Brain pericyte (primary cell): Measurements from ENCODE around the gene AMMECR1L.
"Not testable (repeated sequence)": the region's sequence is repeated elsewhere in the genome, so short reads cannot be mapped to it uniquely, and the experiment has no call there.

Experiments used
- DNase-seq: peaks from one replicate; pipeline ENCODE4 v3.0.0-alpha.2; 2012; ENCODE audit warnings: low read depth, low spot score

The AMMECR1L gene

DNA sequence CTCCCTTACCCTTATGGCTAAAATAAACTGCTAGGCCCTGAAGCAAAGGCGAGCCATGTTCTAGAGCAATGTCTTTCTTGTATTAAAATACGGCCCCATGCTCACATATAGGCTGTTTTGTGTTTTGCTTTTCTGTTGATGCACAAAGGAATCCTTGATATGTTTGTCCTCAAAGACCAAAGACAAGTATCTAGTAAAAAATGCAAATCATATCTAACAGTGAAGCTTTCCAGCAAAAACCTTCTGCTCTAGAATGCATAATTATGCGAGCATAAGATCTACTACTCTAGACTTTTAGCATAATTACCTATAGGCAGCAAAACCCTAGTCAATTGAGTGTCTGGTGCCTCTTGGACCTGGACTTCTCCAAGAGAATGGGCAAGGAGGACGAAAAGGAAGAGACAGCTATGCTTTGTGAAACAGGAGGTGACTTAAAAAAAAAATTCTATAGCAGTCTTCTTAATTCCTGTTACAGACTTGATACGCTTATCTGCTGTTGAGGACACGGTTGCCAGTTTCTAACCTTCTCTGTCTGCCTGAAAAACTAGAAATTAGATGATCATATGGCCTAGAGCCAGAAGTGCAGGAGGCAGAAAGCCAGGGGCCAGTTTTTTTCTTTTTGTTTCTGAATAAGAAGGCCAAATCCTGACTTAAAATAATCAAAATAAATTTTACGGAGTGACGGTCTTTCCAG, 1.5 kb upstream of the AMMECR1L start:
- no peak for DNase-seq

DNA sequence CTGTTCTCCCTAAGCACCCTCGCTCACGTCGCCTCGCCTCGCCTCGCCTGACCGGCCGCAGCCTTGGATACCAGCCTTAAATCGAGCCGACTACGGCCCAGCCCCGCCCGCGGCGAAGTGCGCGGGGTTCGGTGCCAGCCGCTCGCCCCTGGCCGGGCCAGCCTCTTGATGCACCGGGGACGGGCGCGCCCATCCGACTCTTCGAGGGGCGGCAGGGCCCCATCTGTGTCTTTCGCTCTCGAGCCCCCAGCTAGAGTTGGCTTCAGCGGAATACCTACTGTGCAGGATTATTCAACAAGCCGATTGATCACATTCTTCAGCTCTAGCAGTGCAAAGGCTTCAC, 808 bp upstream of the AMMECR1L start:
- DNase-seq = not testable (repeated sequence)

DNA sequence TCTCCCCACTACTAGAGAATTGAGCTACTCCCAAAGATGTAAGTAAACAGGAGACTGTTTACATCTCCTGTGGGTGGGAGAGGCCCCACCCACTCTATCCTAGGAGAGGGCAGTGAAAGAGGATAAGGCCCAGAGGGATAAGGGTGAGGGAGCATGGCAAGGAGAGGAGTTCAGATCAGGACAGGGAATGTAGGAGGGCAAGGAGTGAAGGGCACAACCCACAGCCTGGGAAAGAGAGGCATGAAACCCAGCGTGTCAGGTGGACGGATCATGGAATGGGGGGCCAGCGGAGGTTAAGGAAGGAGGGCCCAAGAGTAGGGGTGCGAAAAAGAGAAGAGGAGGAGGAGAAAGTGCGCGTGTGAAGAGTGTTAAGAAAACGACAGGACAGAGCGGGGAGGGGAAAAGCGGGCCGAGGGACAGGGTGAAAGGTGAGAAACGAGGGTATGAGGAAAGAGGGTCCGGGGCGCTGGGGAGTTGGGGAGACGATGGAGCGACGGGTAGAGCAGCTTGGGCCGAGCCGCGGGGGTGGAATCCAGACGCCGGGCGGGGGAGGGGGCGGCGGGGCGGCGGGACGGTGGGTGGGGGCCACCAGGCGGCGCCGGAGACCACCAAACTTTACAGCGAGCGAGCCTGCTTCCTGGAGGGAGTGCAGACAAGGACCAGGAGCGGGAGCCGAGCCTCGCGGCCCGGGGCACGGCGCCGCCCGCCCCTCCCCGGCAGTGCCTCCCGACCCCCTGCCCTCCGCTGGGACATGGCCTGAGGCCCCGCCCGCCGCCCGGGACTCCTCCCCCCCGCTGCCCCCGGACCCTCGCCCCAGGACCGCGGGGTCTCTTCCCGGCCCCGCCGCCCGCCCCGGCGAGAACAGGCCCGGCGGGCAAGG, 655 bp downstream of the AMMECR1L start:
- DNase-seq = not testable (repeated sequence)

DNA sequence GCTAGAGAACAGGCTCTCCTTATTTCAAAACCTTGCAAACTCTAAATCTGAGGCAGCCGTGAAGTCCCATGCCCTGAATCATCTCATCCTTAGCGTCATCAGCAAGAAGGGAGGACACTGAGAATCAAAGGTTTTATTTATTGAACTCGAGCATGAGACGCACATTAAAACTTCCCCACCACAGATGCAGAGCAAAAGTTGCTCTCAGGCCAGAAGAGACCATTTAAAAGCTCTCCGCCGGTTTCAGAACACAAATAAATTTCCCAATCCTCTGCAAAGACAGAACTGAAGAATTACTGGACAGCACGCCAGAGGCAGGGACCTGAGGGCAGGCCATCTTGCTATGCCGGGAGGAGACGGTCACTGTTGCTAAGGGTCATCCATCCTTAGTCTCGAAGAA, 1.3 kb downstream of the AMMECR1L start:
- DNase-seq = no peak

DNA sequence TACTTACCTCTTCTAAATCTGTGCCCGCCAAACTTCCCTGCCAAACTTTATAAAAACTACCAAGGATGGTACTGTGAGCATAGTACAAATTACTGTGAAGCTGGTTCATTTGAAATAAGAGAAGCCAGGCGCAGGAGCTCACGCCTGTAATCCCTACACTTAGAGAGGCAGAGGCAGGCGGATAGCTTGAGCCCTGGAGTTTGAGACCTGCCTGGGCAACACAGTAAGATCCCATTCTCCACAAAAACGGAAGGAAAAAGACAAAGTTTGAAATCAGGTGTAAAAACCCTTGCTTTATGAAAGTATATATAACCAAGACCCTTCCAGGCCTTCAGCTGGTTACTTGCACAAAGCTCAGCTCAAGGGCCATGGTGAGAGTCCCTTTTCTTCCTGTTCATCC, 5.9 kb downstream of the AMMECR1L start:
- no peak for DNase-seq

DNA sequence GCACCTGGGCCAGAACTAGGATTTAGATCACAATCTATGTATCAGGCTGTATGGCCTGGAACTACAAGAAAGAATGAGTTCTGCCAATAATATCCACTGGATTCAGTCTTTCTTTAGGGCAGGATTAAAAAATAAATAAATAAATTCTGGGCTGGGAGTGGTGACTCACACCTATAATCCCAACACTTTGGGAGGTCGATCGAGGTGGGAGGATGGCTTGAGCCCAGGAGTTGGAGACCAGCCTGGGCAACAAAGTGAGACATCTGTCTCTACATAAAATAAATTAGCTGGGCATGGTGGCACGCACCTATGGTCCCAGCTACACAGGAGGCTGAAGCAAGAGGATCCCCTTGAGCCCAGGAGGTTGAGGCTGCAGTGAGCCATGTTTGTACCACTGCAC, 8.1 kb downstream of the AMMECR1L start:
- DNase-seq = no peak

DNA sequence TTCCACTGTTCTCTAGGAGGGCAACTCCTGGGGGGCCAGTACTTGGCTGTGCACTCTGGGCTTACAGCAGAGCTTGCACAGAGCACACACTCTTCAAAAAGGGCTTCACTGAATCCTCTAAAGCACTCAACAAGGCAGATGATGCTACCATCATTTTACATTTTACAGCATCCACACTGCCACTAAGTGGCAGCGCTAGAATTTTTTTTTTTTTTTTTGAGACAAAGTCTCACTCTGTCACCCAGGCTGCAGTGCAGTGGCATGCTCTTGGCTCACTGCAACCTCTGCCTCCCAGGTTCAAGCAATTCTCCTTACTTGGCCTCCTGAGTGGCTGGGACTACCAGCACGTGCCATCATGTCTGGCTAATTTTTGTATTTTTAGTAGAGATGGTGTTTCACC, 8.6 kb downstream of the AMMECR1L start:
- DNase-seq = no peak

DNA sequence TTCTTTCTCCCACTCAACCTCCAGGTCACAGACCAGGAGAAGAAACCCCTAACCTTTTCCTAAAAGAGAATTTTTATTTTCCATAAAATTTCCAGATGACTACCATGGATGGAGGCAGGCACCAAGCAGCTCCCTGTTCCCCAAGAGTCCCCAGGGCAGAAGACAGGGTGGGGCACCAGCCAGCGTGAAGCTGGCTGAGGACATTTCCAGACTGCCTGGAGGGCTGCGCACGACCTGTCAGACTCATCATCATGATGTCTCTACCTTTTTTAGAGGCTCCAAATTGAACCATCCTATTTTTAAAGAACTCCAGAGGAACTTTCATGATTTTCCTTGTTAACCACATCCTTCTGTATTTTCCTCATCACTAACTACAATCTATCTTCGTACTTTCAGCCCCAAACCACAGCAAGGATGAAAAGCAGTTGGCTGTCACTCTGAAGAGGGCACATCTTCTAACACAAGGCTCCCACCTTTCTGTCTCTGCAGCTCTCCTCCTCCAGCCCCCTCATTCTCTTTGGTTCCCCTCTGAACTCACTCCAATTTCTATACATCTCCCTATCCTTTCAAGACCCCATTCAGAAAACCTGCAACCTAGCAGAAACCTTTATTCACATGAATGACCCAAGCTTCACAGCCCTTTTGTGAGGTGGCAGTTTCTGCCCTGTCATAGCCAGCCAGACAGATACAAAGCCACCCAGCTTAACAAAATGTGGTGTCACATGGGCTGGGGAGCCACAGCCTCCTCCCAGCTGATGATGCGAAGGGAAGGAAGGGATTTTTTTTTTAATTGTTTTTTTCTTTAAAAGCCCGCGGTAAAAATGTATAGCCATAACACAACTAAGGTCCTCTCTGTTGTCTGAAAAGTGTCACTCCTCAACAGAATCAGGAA, 11.1 kb downstream of the AMMECR1L start:
- DNase-seq = no peak

DNA sequence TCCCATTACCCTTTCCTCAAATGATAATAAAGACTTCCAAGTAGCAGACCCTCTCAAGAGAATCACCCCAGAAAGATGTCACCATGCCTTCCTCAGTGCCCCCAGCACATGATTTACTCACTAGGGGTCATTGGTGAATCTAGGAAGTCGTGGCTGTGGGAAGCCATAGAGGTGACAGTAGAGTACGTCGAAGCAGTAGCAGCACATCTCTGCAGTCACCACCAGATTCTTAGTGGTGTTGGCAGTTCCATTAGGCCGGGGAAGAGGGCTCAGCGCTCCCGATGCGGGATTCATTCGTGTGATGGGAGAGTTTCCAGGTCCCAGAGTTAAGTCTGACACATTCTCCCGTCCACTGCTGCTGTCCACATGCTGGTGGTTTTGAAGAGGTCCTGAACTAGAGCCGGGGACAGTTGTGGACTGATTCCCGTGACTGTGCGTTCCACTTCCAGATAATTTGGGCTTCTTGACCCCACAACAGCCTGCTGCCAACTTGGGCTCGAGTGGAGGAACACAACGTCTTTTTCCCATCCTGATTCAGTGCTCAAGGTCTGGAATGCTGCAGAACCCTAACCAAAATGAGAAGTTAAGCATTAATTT, 12.0 kb downstream of the AMMECR1L start:
- no peak for DNase-seq

DNA sequence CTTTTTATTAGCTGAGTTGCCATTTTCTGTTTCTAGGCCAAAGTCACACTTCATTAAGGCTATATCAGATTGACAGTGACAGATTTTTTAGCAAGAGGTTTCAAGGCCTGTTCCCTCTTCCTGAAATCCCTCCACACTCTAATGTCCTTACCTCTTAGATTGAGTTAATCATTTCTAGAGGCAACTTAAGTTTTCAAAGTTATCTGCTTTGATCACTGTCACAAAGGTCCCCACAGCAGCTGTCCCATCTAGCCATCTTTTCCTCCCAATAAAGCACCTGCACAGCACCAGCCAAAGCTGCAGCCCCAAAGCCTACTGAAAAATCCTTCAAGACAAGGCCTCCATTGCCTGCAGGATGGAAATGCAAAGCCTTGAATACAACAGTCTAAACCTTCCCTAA, 13.4 kb downstream of the AMMECR1L start:
- no peak for DNase-seq

DNA sequence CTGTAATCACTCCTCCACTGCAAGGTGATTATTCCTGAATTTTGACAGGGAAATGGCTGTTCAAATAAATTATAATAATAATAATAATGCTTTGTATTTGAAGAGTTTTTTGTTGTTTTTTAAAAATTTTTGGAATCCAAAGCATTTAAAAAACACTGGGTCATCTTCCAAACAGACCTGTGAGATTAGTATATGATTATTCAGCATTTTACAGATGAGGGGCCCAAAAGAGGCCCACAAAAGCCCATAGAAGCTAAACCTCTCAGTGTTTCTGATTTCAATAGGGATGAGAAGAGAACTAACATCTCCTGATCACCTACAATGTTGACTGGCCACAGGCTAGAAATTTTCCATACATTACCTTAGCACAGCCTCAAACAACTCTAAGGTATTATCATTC, 19.8 kb downstream of the AMMECR1L start:
- no peak for DNase-seq

DNA sequence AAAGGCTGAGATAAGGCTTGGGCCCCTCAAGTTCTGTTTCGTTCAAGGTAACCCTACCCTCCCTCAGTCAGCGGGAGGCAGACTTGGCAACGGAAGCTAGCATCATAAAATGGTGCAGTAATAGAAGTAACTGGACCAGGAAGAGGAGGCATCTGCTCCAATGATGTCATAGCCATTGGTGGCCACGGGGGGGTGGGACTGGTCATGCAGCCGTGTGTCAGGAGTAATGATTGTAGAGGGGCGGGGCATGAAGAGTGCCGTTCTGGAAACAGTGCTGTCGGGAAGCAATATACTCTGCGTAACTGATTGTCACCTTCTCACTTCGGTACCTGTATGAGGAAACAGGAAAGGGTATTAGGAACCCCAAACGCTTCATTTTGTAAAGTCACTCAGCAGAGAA, 20.9 kb downstream of the AMMECR1L start:
- no peak for DNase-seq

DNA sequence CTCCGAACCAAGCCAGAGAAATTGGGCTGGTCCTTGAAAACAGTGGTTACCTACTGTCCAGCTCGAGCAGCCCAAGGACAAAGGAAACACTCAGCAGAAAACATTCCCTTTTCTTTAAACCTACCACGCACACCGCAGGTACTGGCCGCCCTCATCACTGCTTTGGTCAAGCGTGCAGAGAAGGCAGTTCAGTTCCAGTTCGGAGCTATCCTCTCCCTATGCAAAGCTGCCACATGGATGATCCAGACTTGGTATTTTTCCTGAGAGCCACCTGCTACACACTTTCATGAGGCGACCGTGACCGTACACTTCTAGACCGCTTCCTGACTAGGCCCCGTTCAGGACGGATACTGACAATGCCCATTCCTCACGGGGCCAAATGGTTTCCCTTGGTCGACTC, 23.5 kb downstream of the AMMECR1L start:
- no peak for DNase-seq

DNA sequence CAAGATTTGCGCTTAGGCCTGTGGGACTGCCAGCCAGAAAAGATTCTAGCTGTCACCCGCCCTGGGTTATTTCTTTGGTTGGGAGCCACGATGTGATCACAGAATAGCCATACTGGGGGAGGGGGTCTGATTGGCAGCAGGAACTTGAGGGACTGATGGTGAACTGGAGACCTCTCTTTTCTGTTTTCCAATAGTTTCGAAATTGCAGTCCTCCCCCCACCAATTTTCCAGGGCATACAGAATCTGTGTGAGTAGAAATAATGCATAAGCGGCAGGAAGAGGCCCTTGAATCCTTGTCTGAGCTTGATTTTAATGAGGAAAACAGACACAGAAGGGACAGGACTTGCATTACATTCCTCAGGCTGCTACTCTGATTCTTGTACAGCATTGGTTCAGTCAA, 25.6 kb downstream of the AMMECR1L start:
- DNase-seq = no peak

DNA sequence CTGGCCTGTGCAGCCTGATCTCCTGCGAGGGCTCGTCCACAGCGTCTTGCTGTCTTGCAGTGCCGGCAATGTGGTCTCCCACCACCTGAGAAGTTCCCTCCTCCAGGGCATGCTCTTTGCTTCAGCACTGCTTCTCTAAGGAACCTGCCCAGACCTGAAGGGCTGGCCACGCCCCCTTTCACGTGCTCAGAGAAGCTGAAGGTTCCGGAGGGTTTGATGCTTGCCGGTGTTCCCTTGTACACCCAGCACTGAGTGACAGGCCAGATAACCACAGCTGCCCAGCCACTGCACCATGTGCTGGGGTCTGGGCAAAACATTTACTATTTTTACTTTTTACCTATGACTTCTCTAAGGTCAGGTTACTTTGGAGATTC, 26.1 kb downstream of the AMMECR1L start:
- DNase-seq = no peak

DNA sequence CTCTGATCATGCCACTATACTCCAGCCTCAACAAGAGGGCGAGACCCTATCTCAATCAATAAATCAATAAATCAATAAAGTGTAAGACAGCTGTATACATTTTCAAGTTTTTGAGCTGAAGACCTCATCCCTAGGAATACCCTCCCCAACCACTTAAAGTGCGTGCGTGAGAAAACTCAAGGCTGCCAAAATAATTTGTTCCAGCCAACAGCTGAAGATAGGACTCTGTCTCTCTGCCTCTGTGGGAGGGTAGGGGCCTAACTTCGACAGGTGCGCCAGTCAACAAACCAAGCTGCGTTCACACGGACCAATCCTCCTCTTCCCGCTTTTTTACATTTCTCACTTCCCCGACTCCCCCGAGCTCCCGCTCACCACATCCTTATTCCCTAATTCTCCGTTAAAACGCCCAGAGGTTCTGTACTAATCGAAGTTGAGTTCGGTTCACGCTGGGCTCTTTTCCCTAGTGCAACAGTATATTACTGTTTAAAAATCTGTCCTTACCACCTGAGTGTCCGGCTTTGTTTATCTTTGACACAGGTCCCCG, 28.4 kb downstream of the AMMECR1L start:
- DNase-seq = peak; percentile 3

DNA sequence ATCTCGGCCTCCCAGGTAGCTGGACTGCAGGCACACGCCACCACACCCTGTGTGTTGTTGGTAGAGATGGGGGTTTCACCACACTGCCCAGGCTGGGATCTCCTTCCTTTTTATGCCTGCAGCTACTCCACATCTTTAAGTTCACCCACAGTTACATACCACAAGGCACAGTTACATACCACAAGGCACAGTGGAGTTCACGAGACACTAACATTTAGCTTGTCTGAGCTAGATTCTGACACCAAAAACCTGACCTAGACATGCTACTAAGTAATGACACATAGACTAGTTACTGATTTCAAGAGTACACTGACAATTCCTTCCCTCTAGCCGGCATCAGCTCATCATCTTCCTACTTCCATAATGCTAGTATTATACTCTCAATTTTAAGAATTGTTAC, 32.1 kb downstream of the AMMECR1L start:
- no peak for DNase-seq

DNA sequence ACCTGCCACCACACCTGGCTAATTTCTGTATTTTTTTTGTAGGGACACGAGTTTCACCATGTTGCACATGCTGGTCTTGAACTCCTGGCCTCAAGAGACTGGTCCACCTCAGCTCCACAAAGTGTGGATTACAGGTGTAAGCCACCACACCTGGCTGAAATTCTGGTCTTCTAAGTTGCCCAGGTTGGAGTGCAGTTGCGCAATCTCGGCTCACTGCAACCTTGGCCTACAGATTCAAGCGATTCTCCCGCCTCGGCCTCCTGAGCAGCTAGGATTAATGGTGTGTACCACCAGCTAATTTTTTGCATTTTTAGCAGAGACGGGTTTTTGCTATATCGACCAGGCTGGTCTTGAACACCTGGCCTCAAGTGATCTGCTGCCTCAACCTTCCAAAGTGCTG, 33.4 kb downstream of the AMMECR1L start:
- DNase-seq = no peak

DNA sequence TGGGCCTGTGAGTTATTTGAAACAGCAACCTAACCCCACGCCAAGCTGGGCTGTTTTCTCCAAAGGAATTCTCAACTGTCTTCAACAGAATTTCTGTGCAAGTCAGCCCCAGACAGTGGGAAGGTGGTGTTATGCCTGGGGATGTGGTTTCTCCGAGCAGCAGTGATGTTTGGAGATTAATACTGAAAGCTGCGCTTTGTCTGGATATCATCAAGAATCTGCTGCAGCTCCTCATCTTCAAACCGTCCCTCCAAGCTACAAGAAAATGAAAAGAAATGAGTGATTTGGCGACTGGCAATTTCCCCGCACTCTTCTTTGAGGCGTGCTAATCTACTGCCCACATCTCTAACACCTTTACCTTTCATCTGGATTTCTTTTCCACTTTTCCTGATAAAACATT, 37.8 kb downstream of the AMMECR1L start:
- no peak for DNase-seq

DNA sequence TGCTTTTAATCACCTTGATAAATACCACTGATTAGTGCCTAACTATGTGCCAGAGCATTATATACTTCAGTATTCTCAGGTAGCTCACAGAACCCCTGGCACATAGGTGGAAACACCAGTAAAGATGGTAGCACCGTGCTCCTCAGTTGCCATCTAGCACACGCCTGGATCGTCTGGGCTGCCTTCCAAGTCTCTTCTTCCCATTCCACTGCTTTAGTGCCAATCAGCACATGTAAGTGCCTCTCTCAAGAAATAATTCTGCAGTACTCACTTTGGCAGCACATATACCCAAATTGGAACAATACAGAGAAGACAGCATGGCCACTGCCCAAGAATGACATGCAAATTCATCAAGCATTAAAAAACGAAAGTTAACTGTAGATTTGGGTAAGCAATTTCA, 40.8 kb downstream of the AMMECR1L start:
- DNase-seq = no peak

DNA sequence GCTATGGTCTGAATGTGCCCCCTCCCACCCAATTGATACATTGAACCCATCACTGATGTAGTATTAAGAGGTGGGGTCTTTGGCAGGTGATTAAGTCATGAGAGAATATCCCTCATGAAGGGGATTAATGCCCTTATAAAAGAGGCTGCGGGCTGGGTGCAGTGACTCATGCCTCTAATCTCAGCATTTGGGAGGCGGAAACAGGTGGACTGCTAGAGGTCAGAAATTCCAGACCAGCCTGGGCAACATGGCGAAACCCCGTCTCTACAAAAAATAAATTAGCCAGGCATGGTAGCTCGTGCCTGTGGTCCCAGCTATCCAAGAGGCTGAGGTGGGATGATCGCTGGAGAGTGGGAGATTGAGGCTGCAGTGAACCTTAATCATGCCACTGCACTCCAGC, 42.1 kb downstream of the AMMECR1L start:
- DNase-seq = no peak
